Measurements from ENCODE around the gene OR5AK2. TPM values are rescaled to one million over a fixed set of nuclear protein-coding genes. Genes with fewer than 3 reads are reported as not detected.

The OR5AK2 gene
- total RNA-seq, 1 experiment from 2014 or later = not detected

DNA sequence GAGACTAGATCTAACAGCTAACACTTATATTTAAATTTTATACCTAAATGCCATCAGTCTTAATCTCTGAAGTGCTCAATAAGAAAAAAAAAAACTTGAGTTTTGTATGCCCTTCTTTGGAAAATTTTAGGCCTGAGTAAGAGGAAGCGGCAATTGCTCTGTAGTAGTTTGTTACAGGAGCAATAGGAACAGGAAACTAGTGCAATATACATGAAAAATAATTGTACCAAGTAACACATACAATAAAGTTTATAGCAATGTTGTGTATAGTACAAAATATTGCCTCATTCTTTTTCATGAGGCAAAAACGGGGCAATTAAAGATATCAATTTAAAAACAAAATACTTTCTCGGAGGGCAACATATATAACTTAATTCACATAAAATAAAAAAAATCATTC, 19.7 kb downstream of the OR5AK2 start:
- no peak overlapping the region for H3K27ac Mint-ChIP-seq
- no peak overlapping the region for H3K4me3 Mint-ChIP-seq
- DNase-seq (ENCODE audit: low spot score) (no peak), ATAC-seq (no peak)
- POLR2A ChIA-PET = no interaction called here
- H3K27me3 Mint-ChIP-seq (ENCODE audit: low read depth) = no peaks in the 10 kb centered on the region; the same call in none of the 2 replicates
- CTCF ChIA-PET = no interaction called here
- peaks cover 5% of the 10 kb centered on the region for H3K9me3 Mint-ChIP-seq
- TF ChIP-seq, protein P1, sequence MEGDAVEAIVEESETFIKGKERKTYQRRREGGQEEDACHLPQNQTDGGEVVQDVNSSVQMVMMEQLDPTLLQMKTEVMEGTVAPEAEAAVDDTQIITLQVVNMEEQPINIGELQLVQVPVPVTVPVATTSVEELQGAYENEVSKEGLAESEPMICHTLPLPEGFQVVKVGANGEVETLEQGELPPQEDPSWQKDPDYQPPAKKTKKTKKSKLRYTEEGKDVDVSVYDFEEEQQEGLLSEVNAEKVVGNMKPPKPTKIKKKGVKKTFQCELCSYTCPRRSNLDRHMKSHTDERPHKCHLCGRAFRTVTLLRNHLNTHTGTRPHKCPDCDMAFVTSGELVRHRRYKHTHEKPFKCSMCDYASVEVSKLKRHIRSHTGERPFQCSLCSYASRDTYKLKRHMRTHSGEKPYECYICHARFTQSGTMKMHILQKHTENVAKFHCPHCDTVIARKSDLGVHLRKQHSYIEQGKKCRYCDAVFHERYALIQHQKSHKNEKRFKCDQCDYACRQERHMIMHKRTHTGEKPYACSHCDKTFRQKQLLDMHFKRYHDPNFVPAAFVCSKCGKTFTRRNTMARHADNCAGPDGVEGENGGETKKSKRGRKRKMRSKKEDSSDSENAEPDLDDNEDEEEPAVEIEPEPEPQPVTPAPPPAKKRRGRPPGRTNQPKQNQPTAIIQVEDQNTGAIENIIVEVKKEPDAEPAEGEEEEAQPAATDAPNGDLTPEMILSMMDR (IDR thresholded peaks at IDR 0.05) = no peak
- TF ChIP-seq, protein P2, sequence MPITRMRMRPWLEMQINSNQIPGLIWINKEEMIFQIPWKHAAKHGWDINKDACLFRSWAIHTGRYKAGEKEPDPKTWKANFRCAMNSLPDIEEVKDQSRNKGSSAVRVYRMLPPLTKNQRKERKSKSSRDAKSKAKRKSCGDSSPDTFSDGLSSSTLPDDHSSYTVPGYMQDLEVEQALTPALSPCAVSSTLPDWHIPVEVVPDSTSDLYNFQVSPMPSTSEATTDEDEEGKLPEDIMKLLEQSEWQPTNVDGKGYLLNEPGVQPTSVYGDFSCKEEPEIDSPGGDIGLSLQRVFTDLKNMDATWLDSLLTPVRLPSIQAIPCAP (CRISPR knock-in tag; IDR thresholded peaks at IDR 0.05) = no peak
- TF ChIP-seq ZNF671 (CRISPR knock-in tag; IDR thresholded peaks at IDR 0.05) = no peak
- TF ChIP-seq, protein P3, sequence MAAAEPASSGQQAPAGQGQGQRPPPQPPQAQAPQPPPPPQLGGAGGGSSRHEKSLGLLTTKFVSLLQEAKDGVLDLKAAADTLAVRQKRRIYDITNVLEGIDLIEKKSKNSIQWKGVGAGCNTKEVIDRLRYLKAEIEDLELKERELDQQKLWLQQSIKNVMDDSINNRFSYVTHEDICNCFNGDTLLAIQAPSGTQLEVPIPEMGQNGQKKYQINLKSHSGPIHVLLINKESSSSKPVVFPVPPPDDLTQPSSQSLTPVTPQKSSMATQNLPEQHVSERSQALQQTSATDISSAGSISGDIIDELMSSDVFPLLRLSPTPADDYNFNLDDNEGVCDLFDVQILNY (CRISPR knock-in tag; IDR thresholded peaks at IDR 0.05) = no peak
- TF ChIP-seq PRRX2 (CRISPR knock-in tag; IDR thresholded peaks at IDR 0.05) = no peak
- TF ChIP-seq SMAD4 (CRISPR knock-in tag; IDR thresholded peaks at IDR 0.05) = no peak
- no peak for TF ChIP-seq TEAD4 (CRISPR knock-in tag; IDR thresholded peaks at IDR 0.05)
- no peak for TF ChIP-seq OVOL2 (CRISPR knock-in tag; IDR thresholded peaks at IDR 0.05; ENCODE audit: borderline replicate concordance)
- no peak for TF ChIP-seq ATF3 (CRISPR knock-in tag; conservative IDR thresholded peaks at IDR 0.05)
- no peak for TF ChIP-seq ZNF281 (CRISPR knock-in tag; IDR thresholded peaks at IDR 0.05)
- TF ChIP-seq FOXK1 (CRISPR knock-in tag; IDR thresholded peaks at IDR 0.05) = no peak
- no peak for TF ChIP-seq SOX15 (CRISPR knock-in tag; IDR thresholded peaks at IDR 0.05)
- TF ChIP-seq EMX1 (CRISPR knock-in tag; IDR thresholded peaks at IDR 0.05) = no peak
- no peak for TF ChIP-seq NR3C1 (CRISPR knock-in tag; conservative IDR thresholded peaks at IDR 0.05; ENCODE audit: low read depth)
- TF ChIP-seq RELA (CRISPR knock-in tag; IDR thresholded peaks at IDR 0.05; ENCODE audit: borderline replicate concordance) = no peak
- TF ChIP-seq, protein P4, sequence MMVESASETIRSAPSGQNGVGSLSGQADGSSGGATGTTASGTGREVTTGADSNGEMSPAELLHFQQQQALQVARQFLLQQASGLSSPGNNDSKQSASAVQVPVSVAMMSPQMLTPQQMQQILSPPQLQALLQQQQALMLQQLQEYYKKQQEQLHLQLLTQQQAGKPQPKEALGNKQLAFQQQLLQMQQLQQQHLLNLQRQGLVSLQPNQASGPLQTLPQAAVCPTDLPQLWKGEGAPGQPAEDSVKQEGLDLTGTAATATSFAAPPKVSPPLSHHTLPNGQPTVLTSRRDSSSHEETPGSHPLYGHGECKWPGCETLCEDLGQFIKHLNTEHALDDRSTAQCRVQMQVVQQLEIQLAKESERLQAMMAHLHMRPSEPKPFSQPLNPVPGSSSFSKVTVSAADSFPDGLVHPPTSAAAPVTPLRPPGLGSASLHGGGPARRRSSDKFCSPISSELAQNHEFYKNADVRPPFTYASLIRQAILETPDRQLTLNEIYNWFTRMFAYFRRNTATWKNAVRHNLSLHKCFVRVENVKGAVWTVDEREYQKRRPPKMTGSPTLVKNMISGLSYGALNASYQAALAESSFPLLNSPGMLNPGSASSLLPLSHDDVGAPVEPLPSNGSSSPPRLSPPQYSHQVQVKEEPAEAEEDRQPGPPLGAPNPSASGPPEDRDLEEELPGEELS (CRISPR knock-in tag; IDR thresholded peaks at IDR 0.05) = no peak
- TF ChIP-seq, protein P5, sequence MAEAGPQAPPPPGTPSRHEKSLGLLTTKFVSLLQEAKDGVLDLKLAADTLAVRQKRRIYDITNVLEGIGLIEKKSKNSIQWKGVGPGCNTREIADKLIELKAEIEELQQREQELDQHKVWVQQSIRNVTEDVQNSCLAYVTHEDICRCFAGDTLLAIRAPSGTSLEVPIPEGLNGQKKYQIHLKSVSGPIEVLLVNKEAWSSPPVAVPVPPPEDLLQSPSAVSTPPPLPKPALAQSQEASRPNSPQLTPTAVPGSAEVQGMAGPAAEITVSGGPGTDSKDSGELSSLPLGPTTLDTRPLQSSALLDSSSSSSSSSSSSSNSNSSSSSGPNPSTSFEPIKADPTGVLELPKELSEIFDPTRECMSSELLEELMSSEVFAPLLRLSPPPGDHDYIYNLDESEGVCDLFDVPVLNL (CRISPR knock-in tag; IDR thresholded peaks at IDR 0.05; ENCODE audit: borderline replicate concordance, low read depth) = no peak
- no peak for TF ChIP-seq CDX4 (CRISPR knock-in tag; IDR thresholded peaks at IDR 0.05; ENCODE audit: borderline replicate concordance)
- no peaks in the 10 kb centered on the region for H3K36me3 Mint-ChIP-seq
- H3K4me1 Mint-ChIP-seq = no peaks in the 10 kb centered on the region

Measured in WTC11 (cell line).